ENCODE measurements around the gene MTUS2. TPM values are rescaled to one million over a fixed set of nuclear protein-coding genes. Genes with fewer than 3 reads are reported as not detected.
A peak's percentile ranks its signal among the peaks of the same experiment; 100 is the strongest.

The MTUS2 gene
- total RNA-seq, 1 donor from 2014 or later, result 4.1 TPM

GRCh38 chr13:28953714-28954418, 133.7 kb downstream of the MTUS2 start:
- Mint-ChIP-seq H3K27me3 (peaks cover 6% of the 10 kb centered on the region), H3K36me3 (no peaks in the 10 kb centered on the region), H3K4me1 (ENCODE audit: unreplicated experiment) (no peaks in the 10 kb centered on the region), H3K27ac (no peak overlapping the region), H3K9me3 (no peaks in the 10 kb centered on the region), H3K4me3 (no peak overlapping the region)
- TF ChIP-seq CTCF (conservative IDR thresholded peaks at IDR 0.05), result peak; percentile 53
- DNase-seq (ENCODE audit: extremely low spot score, unreplicated experiment), result no peak

- Mint-ChIP-seq H3K9me3 (no peaks in the 10 kb centered on the region), H3K36me3 (no peaks in the 10 kb centered on the region), H3K4me3 (no peak overlapping the region), H3K4me1 (ENCODE audit: unreplicated experiment) (no peaks in the 10 kb centered on the region), H3K27ac (no peak overlapping the region), H3K27me3 (peaks cover 6% of the 10 kb centered on the region)
- no peak for TF ChIP-seq CTCF (conservative IDR thresholded peaks at IDR 0.05)
- DNase-seq (ENCODE audit: extremely low spot score, unreplicated experiment), result no peak
Observed at GRCh38 chr13:28954419-28954725, 134.2 kb downstream of the MTUS2 start.

GRCh38 chr13:28954810-28955209, 134.7 kb downstream of the MTUS2 start:
- Mint-ChIP-seq H3K4me3 (no peak overlapping the region), H3K27ac (no peak overlapping the region), H3K36me3 (no peaks in the 10 kb centered on the region), H3K27me3 (peaks cover 6% of the 10 kb centered on the region), H3K9me3 (no peaks in the 10 kb centered on the region), H3K4me1 (ENCODE audit: unreplicated experiment) (no peaks in the 10 kb centered on the region)
- no peak for TF ChIP-seq CTCF (conservative IDR thresholded peaks at IDR 0.05)
- DNase-seq (ENCODE audit: extremely low spot score, unreplicated experiment), result no peak

GRCh38 chr13:28955264-28955966, 135.3 kb downstream of the MTUS2 start:
- no peak for DNase-seq (ENCODE audit: extremely low spot score, unreplicated experiment)
- Mint-ChIP-seq H3K4me3 (no peak overlapping the region), H3K9me3 (no peaks in the 10 kb centered on the region), H3K27ac (no peak overlapping the region), H3K36me3 (no peaks in the 10 kb centered on the region), H3K27me3 (peaks cover 6% of the 10 kb centered on the region), H3K4me1 (ENCODE audit: unreplicated experiment) (no peaks in the 10 kb centered on the region)
- no peak for TF ChIP-seq CTCF (conservative IDR thresholded peaks at IDR 0.05)

- no peak overlapping the region for H3K27ac Mint-ChIP-seq
- H3K4me3 Mint-ChIP-seq, result no peak overlapping the region
- H3K9me3 Mint-ChIP-seq, result no peaks in the 10 kb centered on the region
- no peaks in the 10 kb centered on the region for H3K4me1 Mint-ChIP-seq (ENCODE audit: unreplicated experiment)
- peaks cover 6% of the 10 kb centered on the region for H3K27me3 Mint-ChIP-seq
- TF ChIP-seq CTCF (conservative IDR thresholded peaks at IDR 0.05), result no peak
- no peak for DNase-seq (ENCODE audit: extremely low spot score, unreplicated experiment)
- H3K36me3 Mint-ChIP-seq, result no peaks in the 10 kb centered on the region
Observed at GRCh38 chr13:28958018-28958417, 137.9 kb downstream of the MTUS2 start.
